ENCODE data around the gene NKAIN4.

NKAIN4 gene

DNA sequence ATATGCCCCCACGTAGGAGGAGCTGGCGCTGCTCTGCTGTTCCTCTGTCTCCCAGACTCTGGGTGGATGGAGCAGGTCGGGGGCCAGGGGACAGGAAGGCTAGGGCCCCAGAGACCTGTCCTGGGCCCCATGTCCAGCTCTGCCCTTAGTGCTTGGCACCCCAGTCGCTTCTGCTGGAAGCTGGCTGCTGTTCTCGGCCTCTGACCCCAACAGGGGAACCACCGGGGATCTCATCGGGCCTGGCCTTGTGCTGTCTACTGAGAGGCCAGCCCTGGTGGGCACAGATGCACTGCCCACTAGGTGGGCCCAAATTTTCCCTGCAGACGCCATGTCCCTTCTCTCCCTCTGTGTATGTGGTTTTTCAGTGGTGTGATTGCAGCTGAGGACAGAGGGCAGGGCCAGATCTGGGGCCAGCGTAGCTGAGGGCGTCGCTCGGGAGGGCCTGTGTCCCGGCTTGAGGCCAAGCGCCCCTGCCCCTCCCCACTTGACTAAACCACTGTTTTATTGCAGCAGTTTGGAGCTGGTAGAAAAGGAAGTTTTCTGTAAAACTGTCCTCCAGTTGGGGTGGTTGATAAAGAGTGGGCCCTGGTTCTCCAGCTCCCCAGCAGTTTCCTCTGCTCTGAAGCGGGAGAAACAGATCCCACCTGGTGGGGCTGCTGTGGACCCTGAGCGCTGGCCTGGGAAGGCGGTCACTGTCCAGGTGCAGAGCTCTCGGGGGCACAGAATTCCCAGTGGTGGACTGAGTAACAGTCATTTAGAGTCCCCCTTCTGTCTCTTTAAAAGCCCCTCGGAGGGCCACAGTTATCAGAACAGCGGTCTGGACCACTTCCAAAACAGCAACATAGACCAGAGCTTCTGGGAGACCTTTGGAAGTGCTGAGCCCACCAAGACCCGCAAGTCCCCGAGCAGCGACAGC lies 32.8 kb upstream of the NKAIN4 start:
- no peak for TF ChIP-seq TEAD4 (IDR thresholded peaks at IDR 0.05)
- TF ChIP-seq, protein P1, sequence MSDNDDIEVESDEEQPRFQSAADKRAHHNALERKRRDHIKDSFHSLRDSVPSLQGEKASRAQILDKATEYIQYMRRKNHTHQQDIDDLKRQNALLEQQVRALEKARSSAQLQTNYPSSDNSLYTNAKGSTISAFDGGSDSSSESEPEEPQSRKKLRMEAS (IDR thresholded peaks at IDR 0.05) = no peak
- no peak for TF ChIP-seq ZBTB7A (IDR thresholded peaks at IDR 0.05; ENCODE audit: low read depth)
- TF ChIP-seq RAD21 (IDR thresholded peaks at IDR 0.05; ENCODE audit: low read depth) = no peak
- TF ChIP-seq, protein P2, sequence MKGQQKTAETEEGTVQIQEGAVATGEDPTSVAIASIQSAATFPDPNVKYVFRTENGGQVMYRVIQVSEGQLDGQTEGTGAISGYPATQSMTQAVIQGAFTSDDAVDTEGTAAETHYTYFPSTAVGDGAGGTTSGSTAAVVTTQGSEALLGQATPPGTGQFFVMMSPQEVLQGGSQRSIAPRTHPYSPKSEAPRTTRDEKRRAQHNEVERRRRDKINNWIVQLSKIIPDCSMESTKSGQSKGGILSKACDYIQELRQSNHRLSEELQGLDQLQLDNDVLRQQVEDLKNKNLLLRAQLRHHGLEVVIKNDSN (IDR thresholded peaks at IDR 0.05) = no peak
- TF ChIP-seq TCF12 (IDR thresholded peaks at IDR 0.05; ENCODE audit: low read depth) = no peak
- TF ChIP-seq EP300 (IDR thresholded peaks at IDR 0.05; ENCODE audit: borderline replicate concordance) = no peak
- TF ChIP-seq YY1 (IDR thresholded peaks at IDR 0.05; ENCODE audit: low read depth) = no peak
- TF ChIP-seq CREB1 (IDR thresholded peaks at IDR 0.05; ENCODE audit: low read depth) = no peak
- no peak for TF ChIP-seq FOXM1 (IDR thresholded peaks at IDR 0.05; ENCODE audit: borderline replicate concordance, low read depth)
- no peak for TF ChIP-seq TAF1 (IDR thresholded peaks at IDR 0.05; ENCODE audit: low read depth)
- no peak for TF ChIP-seq NFIC (IDR thresholded peaks at IDR 0.05)
- TF ChIP-seq EGR1 (IDR thresholded peaks at IDR 0.05) = no peak
- TF ChIP-seq, protein P3, sequence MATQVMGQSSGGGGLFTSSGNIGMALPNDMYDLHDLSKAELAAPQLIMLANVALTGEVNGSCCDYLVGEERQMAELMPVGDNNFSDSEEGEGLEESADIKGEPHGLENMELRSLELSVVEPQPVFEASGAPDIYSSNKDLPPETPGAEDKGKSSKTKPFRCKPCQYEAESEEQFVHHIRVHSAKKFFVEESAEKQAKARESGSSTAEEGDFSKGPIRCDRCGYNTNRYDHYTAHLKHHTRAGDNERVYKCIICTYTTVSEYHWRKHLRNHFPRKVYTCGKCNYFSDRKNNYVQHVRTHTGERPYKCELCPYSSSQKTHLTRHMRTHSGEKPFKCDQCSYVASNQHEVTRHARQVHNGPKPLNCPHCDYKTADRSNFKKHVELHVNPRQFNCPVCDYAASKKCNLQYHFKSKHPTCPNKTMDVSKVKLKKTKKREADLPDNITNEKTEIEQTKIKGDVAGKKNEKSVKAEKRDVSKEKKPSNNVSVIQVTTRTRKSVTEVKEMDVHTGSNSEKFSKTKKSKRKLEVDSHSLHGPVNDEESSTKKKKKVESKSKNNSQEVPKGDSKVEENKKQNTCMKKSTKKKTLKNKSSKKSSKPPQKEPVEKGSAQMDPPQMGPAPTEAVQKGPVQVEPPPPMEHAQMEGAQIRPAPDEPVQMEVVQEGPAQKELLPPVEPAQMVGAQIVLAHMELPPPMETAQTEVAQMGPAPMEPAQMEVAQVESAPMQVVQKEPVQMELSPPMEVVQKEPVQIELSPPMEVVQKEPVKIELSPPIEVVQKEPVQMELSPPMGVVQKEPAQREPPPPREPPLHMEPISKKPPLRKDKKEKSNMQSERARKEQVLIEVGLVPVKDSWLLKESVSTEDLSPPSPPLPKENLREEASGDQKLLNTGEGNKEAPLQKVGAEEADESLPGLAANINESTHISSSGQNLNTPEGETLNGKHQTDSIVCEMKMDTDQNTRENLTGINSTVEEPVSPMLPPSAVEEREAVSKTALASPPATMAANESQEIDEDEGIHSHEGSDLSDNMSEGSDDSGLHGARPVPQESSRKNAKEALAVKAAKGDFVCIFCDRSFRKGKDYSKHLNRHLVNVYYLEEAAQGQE (IDR thresholded peaks at IDR 0.05; ENCODE audit: low read depth) = no peak
- TF ChIP-seq CEBPB (IDR thresholded peaks at IDR 0.05) = no peak

DNA sequence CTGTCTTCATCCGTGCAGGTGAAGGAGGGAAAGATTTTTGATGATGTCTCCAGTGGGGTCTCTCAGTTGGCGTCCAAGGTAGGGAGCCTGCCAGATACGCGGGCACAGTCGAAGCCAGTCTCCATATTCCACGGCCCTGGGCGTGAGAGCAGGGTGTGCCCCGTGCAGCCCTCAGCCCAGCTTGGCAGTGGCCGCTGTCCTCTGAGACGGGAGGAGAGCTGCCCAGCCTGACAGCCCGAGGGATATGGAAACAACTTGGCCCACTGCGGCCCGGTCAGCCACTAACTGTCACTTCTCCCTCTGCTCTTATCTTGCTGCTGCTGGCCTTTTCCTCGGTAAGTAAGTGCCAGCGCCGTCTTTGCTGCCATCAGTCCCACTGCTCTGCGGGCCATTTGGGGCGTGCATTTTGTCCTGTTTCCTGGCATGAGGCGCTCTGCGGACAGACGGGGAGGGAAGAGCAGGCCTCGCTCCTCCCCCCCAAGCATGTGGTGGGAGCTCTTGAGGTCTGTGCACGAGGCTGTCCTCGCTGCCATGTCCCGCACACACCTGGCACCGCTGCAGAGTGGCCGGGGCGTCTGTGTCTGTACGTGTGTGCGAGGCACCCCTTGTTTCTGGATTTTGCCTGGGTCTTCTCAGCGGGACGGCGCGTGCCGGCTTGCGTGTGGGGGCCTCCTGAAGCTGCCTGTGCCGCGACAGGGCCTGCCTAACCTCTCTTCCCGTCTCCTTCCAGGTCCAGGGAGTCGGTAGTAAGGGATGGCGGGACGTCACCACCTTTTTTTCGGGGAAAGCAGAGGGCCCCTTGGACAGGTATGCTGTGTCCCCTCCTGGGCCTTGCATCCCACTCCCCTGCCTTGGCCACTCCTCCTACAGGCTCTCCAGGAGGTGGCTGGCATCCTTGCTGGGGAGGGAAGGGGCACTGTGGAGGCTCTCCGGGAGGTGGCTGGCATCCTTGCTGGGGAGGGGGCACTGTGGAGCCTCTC lies 31.7 kb upstream of the NKAIN4 start:
- TF ChIP-seq, protein P1 (IDR thresholded peaks at IDR 0.05) = no peak
- TF ChIP-seq TAF1 (IDR thresholded peaks at IDR 0.05; ENCODE audit: low read depth) (no peak), TCF12 (IDR thresholded peaks at IDR 0.05; ENCODE audit: low read depth) (no peak), RAD21 (IDR thresholded peaks at IDR 0.05; ENCODE audit: low read depth) (no peak), YY1 (IDR thresholded peaks at IDR 0.05; ENCODE audit: low read depth) (no peak), ZBTB7A (IDR thresholded peaks at IDR 0.05; ENCODE audit: low read depth) (no peak), FOXM1 (IDR thresholded peaks at IDR 0.05; ENCODE audit: borderline replicate concordance, low read depth) (no peak), NFIC (IDR thresholded peaks at IDR 0.05) (no peak), TEAD4 (IDR thresholded peaks at IDR 0.05) (no peak), CEBPB (IDR thresholded peaks at IDR 0.05) (no peak), EP300 (IDR thresholded peaks at IDR 0.05; ENCODE audit: borderline replicate concordance) (no peak), EGR1 (IDR thresholded peaks at IDR 0.05) (no peak)
- TF ChIP-seq, protein P2 (IDR thresholded peaks at IDR 0.05) = no peak
- TF ChIP-seq, protein P3 (IDR thresholded peaks at IDR 0.05; ENCODE audit: low read depth) = no peak

DNA sequence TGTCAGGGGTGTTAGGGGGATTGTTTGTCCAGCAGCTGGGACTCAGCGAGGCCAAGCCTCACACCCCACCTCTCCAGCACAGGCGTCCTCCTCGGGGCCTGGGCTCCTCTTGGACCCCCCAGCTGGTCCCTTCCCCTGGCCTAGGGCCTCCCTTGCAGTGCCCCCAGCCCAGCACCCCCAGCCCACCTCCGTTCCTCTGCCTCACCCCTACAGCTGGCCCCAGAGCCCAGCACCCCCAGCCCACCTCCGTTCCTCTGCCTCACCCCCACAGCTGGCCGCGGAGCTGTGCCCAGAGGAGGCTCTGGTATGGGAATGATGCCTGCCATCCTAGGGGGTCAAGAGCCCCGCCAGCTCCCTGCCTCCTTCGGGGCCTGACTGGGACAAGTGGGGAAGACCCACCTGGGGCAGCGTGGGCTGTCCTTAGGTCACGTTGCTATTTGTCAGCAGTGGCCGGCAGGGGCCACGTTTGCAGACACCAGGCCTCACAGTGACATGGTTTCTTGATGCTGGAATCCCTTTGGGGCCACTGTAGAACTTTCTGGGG lies 30.8 kb upstream of the NKAIN4 start:
- TF ChIP-seq FOXM1 (IDR thresholded peaks at IDR 0.05; ENCODE audit: borderline replicate concordance, low read depth) (no peak), CEBPB (IDR thresholded peaks at IDR 0.05) (no peak), CREB1 (IDR thresholded peaks at IDR 0.05; ENCODE audit: low read depth) (no peak), EP300 (IDR thresholded peaks at IDR 0.05; ENCODE audit: borderline replicate concordance) (no peak), ZBTB7A (IDR thresholded peaks at IDR 0.05; ENCODE audit: low read depth) (no peak), RAD21 (IDR thresholded peaks at IDR 0.05; ENCODE audit: low read depth) (no peak), YY1 (IDR thresholded peaks at IDR 0.05; ENCODE audit: low read depth) (no peak), NFIC (IDR thresholded peaks at IDR 0.05) (no peak), TCF12 (IDR thresholded peaks at IDR 0.05; ENCODE audit: low read depth) (no peak), TEAD4 (IDR thresholded peaks at IDR 0.05) (no peak), EGR1 (IDR thresholded peaks at IDR 0.05) (no peak), TAF1 (IDR thresholded peaks at IDR 0.05; ENCODE audit: low read depth) (no peak)
- TF ChIP-seq, protein P3 (IDR thresholded peaks at IDR 0.05; ENCODE audit: low read depth) = no peak
- TF ChIP-seq, protein P2 (IDR thresholded peaks at IDR 0.05) = no peak
- TF ChIP-seq, protein P1 (IDR thresholded peaks at IDR 0.05) = no peak
